Activated CD4-positive, CD25-positive, alpha-beta regulatory T cell treated with anti-CD3 and anti-CD28 coated beads, Interleukin-2, amount 50 U/mL, for 72 hours (primary cell): Measurements from ENCODE around the gene IL12RB2.

Source experiments
- DNase-seq: peaks from one replicate; pipeline ENCODE4 v3.0.0; 2021

Gene IL12RB2

DNA sequence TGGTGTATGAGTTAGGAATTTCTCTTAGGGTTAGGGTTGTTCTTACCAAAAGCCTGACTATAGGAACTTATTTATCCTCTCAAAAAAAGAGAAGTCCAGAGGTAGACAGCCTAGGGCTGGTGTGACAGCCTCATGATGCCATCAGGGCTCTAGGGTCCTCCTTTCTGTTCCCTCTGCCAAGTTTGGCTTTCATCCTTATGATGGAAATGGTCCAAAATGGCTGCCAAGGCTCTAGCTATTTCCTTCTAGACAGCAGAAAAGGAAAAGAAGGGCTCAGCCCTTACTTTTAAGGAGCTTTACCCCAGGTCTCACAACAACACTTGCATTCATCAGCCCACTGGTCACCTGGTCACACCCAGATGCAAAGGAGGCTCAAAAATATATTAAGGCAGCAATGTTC lies 44.5 kb downstream of the IL12RB2 start:
- DNase-seq, result no peak

GRCh38 chr1:67355745-67356424 lies 48.2 kb downstream of the IL12RB2 start:
- DNase-seq, result no peak

GRCh38 chr1:67359592-67359991 lies 51.9 kb downstream of the IL12RB2 start:
- DNase-seq, result no peak

GRCh38 chr1:67361641-67362040 lies 54.0 kb downstream of the IL12RB2 start:
- DNase-seq, result no peak

DNA sequence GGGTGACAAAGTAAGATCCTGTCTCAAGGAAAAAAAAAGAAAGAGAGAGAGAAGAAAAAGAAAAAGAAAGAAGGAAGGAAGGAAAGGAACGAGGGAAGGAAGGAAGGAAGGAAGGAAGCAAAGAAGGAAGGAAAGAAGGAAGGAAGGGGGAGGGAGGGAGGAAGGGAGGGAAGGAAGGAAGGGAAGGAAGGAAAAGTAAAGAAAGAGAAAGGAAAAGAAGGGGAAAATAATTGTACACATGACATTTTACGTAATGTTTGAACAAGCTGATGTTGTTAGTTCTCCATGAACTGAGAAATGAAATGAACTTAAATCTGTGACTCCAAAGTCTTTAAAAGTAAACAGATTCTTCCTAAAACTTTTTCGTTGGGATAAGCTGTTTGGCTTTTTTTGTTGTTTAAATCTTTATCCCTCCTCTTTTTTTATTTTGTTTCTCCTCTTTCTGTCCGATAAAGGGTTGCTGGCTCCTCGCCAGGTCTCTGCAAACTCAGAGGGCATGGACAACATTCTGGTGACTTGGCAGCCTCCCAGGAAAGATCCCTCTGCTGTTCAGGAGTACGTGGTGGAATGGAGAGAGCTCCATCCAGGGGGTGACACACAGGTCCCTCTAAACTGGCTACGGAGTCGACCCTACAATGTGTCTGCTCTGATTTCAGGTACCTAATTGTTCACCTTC lies 59.8 kb downstream of the IL12RB2 start:
- DNase-seq, result no peak

DNA sequence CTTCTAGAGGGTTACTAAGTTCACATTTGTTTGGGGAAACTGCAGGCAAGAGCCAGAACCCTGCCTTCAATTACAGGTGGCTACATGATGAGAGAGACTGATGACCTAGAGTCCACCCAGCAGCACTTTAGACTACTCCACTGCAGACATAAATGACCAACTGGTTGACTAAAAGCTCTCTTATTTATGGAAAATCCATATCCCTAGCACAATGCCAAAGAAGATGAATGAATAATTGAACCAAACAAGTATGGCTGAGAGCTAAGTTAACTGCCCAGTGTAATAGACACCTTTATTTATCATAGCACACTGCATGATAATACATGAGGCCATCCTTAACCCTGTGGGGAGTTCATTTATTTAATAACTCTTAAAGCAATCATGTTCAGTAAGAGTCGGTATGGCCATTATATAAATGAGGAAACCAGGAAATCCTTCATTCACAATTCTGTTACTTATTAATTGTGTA lies 60.4 kb downstream of the IL12RB2 start:
- DNase-seq, result no peak

DNA sequence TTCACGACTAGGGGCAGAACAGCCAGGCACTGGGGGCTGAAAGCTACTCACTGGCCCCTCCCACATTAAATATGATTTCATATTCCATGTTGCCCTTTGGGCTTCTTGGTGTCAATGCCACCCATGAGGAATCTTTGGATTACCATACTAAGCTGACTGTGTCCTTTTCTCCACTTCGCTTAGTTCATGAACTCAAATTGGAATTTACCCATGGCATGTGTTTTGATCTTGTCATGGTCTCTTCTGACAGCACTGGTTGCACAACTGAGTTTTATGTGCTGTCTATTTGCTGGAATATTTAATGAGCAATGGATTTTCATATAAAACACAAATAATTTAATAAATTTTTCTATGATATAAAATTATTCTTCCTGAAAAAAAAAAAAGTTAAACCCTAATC lies 63.4 kb downstream of the IL12RB2 start:
- DNase-seq, result no peak

DNA sequence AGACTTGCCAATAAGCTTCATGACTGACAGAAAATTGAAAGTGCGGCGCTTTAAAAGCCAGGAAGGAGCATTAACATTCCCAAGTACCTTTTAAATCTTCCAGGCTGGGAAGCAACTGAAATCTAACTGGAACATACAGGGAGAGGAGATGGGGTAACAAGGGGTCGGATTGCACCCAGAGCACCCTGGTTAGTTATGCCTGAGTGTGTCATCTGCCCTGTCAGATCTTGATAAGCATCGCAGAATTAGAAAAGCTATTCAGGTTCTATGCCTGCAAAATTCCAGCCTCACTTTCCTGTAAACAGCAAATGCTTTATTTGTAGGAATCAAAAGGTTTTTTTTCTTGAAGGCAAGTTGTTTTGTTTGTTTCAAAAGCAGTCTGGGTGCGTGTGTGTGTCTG lies 64.0 kb downstream of the IL12RB2 start:
- no peak for DNase-seq

- DNase-seq, result no peak
These were observed 64.5 kb downstream of the IL12RB2 start for GRCh38 chr1:67372136-67372535.

- no peak for DNase-seq
These were observed 65.2 kb downstream of the IL12RB2 start for GRCh38 chr1:67372898-67373297.

- DNase-seq, result no peak
These were observed 68.7 kb downstream of the IL12RB2 start for GRCh38 chr1:67376381-67376780.

DNA sequence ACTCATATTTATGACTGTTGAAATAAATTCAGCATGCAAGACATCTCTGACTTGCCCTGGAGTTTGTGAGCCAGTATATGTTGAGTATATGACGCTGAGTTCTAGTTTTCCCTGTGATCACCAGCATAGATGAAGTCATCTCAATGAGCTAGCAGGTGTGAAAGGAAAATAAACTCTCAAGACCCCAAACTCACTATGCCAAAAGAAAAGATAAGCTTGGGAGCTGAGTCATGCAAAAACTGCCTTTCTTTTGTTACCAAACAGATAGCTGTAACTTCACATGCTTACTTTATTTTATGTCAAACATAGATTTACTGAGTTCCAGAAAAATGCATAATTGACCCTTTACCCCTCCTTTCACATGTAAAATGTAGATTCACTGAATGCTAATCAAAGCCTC lies 69.6 kb downstream of the IL12RB2 start:
- DNase-seq, result no peak

DNA sequence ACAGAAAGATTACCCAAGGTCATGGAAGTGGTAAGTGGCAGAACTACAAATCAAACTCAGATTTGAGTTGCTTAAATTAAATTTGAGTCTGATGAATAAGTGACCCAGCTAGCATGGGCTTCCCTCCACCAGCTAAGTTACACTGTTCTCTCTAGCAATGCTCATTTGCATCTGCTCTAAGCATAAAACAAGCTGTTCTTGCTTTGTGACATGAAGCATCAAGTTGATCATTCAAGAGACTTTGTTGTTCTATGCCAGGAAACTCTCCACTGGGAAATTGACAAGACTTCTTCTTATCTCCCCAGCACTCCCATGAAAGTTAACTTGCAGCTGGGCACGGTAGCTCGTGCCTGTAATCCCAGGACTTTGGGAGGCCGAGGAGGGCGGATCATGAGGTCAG lies 73.5 kb downstream of the IL12RB2 start:
- DNase-seq, result no peak

DNA sequence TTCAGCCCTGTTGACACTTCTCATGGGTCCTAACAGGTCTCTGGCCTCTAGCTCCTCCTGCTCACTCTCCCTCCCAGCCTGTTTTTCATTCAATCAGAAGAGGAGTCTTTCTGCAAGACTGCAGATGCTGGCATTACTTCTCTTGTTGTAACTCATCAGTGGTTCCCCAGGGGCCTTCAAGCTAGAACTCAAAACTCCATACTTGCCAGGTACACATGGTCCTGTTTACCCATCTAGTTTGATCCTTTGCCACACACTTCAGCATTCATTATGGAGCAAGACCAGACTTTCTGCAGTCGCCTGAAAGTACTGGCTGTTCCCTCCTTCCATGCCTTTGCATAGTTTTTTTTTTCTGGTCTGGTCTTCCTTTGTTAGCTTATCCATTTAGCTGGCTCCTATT lies 74.6 kb downstream of the IL12RB2 start:
- no peak for DNase-seq

DNA sequence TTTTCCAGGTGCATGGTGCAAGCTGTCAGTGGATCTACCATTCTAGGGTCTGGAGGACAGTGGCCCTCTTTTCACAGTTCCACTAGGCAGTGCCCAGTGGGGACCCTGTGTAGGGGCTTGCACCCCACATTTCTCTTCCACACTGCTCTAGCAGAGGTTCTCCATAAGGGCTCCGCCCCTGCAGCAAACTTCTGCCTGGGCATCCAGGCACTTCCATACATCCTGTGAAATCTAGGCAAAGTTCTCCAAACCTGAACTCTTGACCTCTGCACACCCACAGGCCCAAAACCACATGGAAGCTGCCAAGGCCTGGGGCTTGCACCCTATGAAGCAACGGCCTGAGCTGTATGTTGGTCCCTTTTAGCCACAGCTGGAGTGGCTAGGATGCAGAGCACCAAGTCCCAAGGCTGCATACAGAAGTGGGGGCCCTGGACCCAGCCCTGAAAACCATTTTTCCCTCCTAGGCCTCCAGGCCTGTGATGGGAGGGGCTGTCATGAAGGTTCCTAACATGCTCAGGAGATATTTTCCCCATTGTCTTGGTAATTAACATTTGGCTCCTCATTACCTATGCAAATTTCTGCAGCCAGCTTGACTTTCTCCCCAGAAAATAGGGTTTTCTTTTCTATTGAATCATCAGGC lies 76.4 kb downstream of the IL12RB2 start:
- no peak for DNase-seq

- DNase-seq, result no peak
These were observed 82.6 kb downstream of the IL12RB2 start for GRCh38 chr1:67390041-67390887.

GRCh38 chr1:67393240-67393639 lies 85.6 kb downstream of the IL12RB2 start:
- DNase-seq, result no peak

GRCh38 chr1:67393737-67394136 lies 86.1 kb downstream of the IL12RB2 start:
- no peak for DNase-seq

GRCh38 chr1:67394548-67394947 lies 86.9 kb downstream of the IL12RB2 start:
- no peak for DNase-seq

DNA sequence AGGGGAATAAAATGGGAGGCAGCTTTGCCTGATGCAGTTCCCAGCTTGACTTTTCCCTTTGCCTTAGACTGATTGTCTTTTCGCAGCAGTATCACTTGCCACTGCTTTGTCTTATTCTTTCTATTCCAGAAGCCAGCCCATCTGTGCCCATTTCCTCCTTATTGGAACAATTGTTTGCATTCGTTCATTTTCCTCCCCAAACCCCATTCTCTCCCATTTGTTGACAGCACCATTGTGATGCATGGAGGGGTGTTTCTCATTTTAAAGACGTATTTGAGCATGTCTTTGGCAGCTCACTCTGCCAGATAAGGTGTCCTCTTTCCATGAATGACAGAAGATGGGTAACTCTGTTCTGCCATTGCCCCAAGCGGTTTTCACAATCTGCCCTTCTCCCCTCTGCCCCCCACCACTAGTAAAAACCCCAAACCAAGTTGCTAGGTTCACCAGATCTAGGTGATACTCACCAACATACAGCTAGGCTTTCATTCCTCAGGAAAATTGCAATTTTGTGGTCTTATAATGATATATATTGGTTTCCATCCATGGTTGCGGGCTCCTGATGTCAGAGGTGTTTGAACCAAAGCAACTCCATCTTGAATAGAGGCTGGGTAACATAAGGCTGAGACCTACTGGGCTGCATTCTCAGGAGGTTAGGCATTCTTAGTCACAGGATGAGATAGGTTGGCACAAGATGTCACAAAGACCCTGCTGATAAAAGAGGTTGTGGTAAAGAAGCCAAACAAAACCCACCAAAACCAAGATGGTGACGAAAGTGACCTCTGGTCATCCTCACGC lies 91.7 kb downstream of the IL12RB2 start:
- DNase-seq, result no peak

DNA sequence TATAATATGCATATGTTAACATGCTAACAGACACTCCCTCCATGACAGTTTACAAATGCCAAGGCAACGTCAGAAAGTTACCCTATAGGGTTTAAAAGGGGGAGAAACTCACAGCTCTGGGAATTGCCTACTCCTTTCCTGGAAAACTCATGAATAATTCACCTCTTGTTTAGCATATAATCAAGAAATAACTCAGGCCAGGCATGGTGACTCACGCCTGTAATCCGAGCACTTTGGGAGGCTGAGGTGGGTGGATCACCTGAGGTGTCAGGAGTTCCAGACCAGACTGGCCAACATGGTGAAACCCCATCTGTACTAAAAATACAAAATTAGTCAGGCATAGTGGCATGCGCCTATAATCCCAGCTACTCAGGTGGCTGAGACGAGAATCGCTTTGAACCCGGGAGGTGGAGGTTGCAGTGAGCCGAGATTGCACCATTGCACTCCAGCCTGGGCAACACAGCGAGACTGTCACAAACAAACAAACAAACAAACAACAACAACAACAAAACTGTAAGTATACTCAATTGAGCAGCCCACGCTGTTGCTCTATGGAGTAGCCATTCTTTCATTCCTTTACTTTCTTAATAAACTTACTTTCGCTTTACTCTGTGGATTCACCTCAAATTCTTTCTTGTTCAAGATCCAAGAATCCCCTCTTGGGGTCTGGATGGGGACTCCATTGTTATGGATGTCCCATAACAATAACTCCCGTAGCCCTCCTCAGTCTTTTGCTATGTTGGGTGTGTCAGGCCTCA lies 92.5 kb downstream of the IL12RB2 start:
- DNase-seq, result peak; percentile 43

DNA sequence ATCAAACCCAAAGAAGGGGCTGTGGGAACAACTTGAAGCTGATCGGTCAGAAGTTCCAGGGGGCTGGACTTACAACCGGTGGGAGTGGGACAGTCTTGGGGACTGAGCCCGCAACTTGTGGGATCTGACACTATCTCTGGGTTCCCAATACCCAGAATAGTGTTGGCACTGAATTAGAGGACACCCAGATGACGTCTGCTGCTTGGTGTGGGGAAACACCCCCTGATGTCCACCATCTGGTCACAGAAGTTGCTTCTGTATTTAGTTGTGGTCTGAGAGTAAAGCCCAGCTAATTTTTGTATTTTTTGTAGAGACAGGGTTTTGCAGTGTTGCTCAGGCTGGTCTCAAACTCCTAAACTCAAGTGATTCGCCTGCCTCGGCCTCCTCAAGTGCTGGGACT lies 93.8 kb downstream of the IL12RB2 start:
- no peak for DNase-seq
